HepG2 (cell line): ENCODE results near the gene FLOT2. TPM values are rescaled to one million over a fixed set of nuclear protein-coding genes. Genes with fewer than 3 reads are reported as not detected.
A peak's percentile ranks its signal among the peaks of the same experiment; 100 is the strongest.

ENCODE experiments used
- ADNP ChIP-seq: sonication (generic); formaldehyde crosslinking; IDR thresholded peaks from 2 replicates; pipeline ENCODE4 v1.4.0; 2020; ENCODE audit warnings: missing genetic modification reagents
- BHLHE40 ChIP-seq: IDR thresholded peaks from 2 replicates; pipeline ENCODE4 v1.6.1; 2011; ENCODE audit warnings: low read length, improper control_type of control experiment
- DRAP1 ChIP-seq: IDR thresholded peaks from 2 replicates; pipeline ENCODE4 v1.6.1; 2016; ENCODE audit warnings: missing genetic modification reagents, missing compliant biosample characterization
- FOXK2 ChIP-seq: fragments of 450-650 bp; IDR thresholded peaks from 2 replicates; pipeline ENCODE4 v1.6.1; 2016
- FOXO1 ChIP-seq: sonication (generic); formaldehyde crosslinking; IDR thresholded peaks from 2 replicates; pipeline ENCODE4 v1.4.0; 2020; ENCODE audit warnings: missing genetic modification reagents
- HNRNPH1 ChIP-seq: fragments of 200-400 bp; formaldehyde crosslinking; optimal IDR thresholded peaks from 2 replicates; pipeline ENCODE3; 2017; ENCODE audit warnings: mild to moderate bottlenecking, low read depth, low read length
- MEF2D ChIP-seq: sonication (generic); formaldehyde crosslinking; IDR thresholded peaks from 2 replicates; pipeline ENCODE4 v1.5.1; 2020; ENCODE audit warnings: mild to moderate bottlenecking, missing genetic modification reagents
- NFKBIZ ChIP-seq: IDR thresholded peaks from 2 replicates; pipeline ENCODE4 v1.6.1; 2018; ENCODE audit warnings: missing genetic modification reagents, missing compliant biosample characterization
- RXRA ChIP-seq: sonication (generic); formaldehyde crosslinking; IDR thresholded peaks from 2 replicates; pipeline ENCODE4 v1.5.1; 2020; ENCODE audit warnings: missing genetic modification reagents
- SALL1 ChIP-seq: sonication (generic); formaldehyde crosslinking; IDR thresholded peaks from 2 replicates; pipeline ENCODE4 v1.8.0; 2022; ENCODE audit warnings: mild to moderate bottlenecking, missing genetic modification reagents
- SMAD1 ChIP-seq: sonication (generic); formaldehyde crosslinking; IDR thresholded peaks from 2 replicates; pipeline ENCODE4 v1.4.0; 2020; ENCODE audit warnings: missing genetic modification reagents, low read depth, mild to moderate bottlenecking, borderline replicate concordance
- SMYD3 ChIP-seq: sonication (generic); formaldehyde crosslinking; IDR thresholded peaks from 2 replicates; pipeline ENCODE4 v1.8.1; 2023; ENCODE audit warnings: mild to moderate bottlenecking, missing genetic modification reagents
- ZBTB1 ChIP-seq: sonication (generic); formaldehyde crosslinking; IDR thresholded peaks from 2 replicates; pipeline ENCODE4 v1.4.0; 2020; ENCODE audit warnings: missing genetic modification reagents, borderline replicate concordance
- ZBTB26 ChIP-seq: IDR thresholded peaks from 2 replicates; pipeline ENCODE4 v1.6.1; 2016; ENCODE audit warnings: missing compliant biosample characterization, missing genetic modification reagents, borderline replicate concordance
- ZMYM3 ChIP-seq: sonication (generic); formaldehyde crosslinking; IDR thresholded peaks from 2 replicates; pipeline ENCODE4 v1.5.1; 2020; ENCODE audit warnings: mild to moderate bottlenecking, missing genetic modification reagents
- ZNF234 ChIP-seq: sonication (generic); formaldehyde crosslinking; conservative IDR thresholded peaks from 2 replicates; pipeline ENCODE4 v1.5.1; 2020; ENCODE audit warnings: mild to moderate bottlenecking, missing genetic modification reagents
- ZNF414 ChIP-seq: sonication (generic); formaldehyde crosslinking; IDR thresholded peaks from 2 replicates; pipeline ENCODE4 v1.5.0; 2020; ENCODE audit warnings: missing genetic modification reagents
- ZNF468 ChIP-seq: sonication (generic); formaldehyde crosslinking; IDR thresholded peaks from 2 replicates; pipeline ENCODE4 v1.8.0; 2022; ENCODE audit warnings: mild to moderate bottlenecking, moderate library complexity, missing genetic modification reagents
- ZNF572 ChIP-seq: sonication (generic); formaldehyde crosslinking; IDR thresholded peaks from 2 replicates; pipeline ENCODE4 v1.5.1; 2020; ENCODE audit warnings: mild to moderate bottlenecking, missing genetic modification reagents
- ZNF784 ChIP-seq: sonication (generic); formaldehyde crosslinking; IDR thresholded peaks from 2 replicates; pipeline ENCODE4 v1.5.1; 2020; ENCODE audit warnings: missing genetic modification reagents, mild to moderate bottlenecking, borderline replicate concordance
- ZSCAN21 ChIP-seq: sonication (generic); formaldehyde crosslinking; IDR thresholded peaks from 2 replicates; pipeline ENCODE4 v1.8.0; 2022; ENCODE audit warnings: mild to moderate bottlenecking, missing genetic modification reagents, moderate library complexity, borderline replicate concordance
- polyA plus RNA-seq, 8 experiments: library from polyadenylated mRNA; depleted of rRNA in 3 of 8; stranded (reverse) in 7 of 8; unstranded in 1 of 8; fragments of >200 nt; fragmentation: Illumina TruSeq in 4 of 8; extraction: Trizol in 4 of 8; gene quantifications; 2 replicates each; pipeline versions ENCODE4 v1.2.1 to v1.2.3, GENCODE V29; 2011 to 2016; ENCODE audit warnings: low read depth in 4 of 8, missing spikeins in 1 of 8, mixed read lengths in 1 of 8; ENCODE audit not compliant: insufficient read depth in 1 of 8
- total RNA-seq, 5 experiments: library from RNA; depleted of rRNA; stranded (reverse); fragments of >200 nt; fragmentation: Illumina TruSeq; extraction: Trizol; gene quantifications; 2 replicates each; pipeline ENCODE4 v1.2.3, GENCODE V29; 2016; ENCODE audit warnings: low read depth in 1 of 5
- TF ChIP-seq, protein P1 (sequence below): sonication (generic); formaldehyde crosslinking; IDR thresholded peaks from 2 replicates; pipeline ENCODE4 v1.4.0; 2020; ENCODE audit warnings: missing genetic modification reagents

FLOT2 gene
- total and polyA plus RNA-seq, 2 of the 13 experiments (the other 11 are each of a cell fraction or from before 2014, with no cell fraction given), result 54.3 to 54.5 TPM

GRCh38 chr17:28901866-28902818, 4.6 kb upstream of the FLOT2 start (continued):
- TF ChIP-seq ZNF234 (CRISPR knock-in tag) (0 out of 2 replicates have a peak, but pooled peaks have one; percentile 42), FOXO1 (CRISPR knock-in tag) (no peak), ZBTB26 (CRISPR knock-in tag) (no peak), ZMYM3 (CRISPR knock-in tag) (peak; percentile 95), DRAP1 (CRISPR knock-in tag) (no peak), ZNF414 (CRISPR knock-in tag) (0 out of 2 replicates have a peak, but pooled peaks have one; percentile 17), MEF2D (peak; percentile 28; the same call in 1 of the 2 replicates), FOXK2 (no peak), ZNF468 (no peak), ZNF784 (CRISPR knock-in tag) (0 out of 2 replicates have a peak, but pooled peaks have one; percentile 19), SALL1 (CRISPR knock-in tag) (no peak), RXRA (CRISPR knock-in tag) (peak; percentile 31; the same call in 1 of the 2 replicates), ZNF572 (CRISPR knock-in tag) (no peak), SMAD1 (no peak), SMYD3 (CRISPR knock-in tag) (no peak), BHLHE40 (no peak), NFKBIZ (CRISPR knock-in tag) (no peak), ADNP (no peak), HNRNPH1 (no peak), ZBTB1 (no peak), ZSCAN21 (CRISPR knock-in tag) (0 out of 2 replicates have a peak, but pooled peaks have one; percentile 61)
- TF ChIP-seq, protein P1, sequence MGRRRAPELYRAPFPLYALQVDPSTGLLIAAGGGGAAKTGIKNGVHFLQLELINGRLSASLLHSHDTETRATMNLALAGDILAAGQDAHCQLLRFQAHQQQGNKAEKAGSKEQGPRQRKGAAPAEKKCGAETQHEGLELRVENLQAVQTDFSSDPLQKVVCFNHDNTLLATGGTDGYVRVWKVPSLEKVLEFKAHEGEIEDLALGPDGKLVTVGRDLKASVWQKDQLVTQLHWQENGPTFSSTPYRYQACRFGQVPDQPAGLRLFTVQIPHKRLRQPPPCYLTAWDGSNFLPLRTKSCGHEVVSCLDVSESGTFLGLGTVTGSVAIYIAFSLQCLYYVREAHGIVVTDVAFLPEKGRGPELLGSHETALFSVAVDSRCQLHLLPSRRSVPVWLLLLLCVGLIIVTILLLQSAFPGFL, result no peak
